ENCODE results near the gene SIGLEC11. TPM values are rescaled to one million over a fixed set of nuclear protein-coding genes. Genes with fewer than 3 reads are reported as not detected.

The SIGLEC11 gene
- total and polyA plus RNA-seq, 2 of the 13 experiments (the other 11 are each of a cell fraction or from before 2014, with no cell fraction given): not detected

- TF ChIP-seq NFAT5 (CRISPR knock-in tag; IDR thresholded peaks at IDR 0.05): peak; percentile 100
- peak; percentile 100 for TF ChIP-seq ZNF343 (CRISPR knock-in tag; IDR thresholded peaks at IDR 0.05)
- TF ChIP-seq NR2F1 (CRISPR knock-in tag; IDR thresholded peaks at IDR 0.05): peak in 1 of 2 experiments; percentile 82; a peak in 1 of 4 replicates
- TF ChIP-seq FUBP1 (CRISPR knock-in tag; IDR thresholded peaks at IDR 0.05; ENCODE audit: borderline replicate concordance): peak; percentile 80; the same call in 1 of the 2 replicates
- TF ChIP-seq GABPB1 (CRISPR knock-in tag; IDR thresholded peaks at IDR 0.05): peak; percentile 80
- TF ChIP-seq U2AF2 (IDR thresholded peaks at IDR 0.05; ENCODE audit: low read depth, low read length): no peak
- TF ChIP-seq, protein P1, sequence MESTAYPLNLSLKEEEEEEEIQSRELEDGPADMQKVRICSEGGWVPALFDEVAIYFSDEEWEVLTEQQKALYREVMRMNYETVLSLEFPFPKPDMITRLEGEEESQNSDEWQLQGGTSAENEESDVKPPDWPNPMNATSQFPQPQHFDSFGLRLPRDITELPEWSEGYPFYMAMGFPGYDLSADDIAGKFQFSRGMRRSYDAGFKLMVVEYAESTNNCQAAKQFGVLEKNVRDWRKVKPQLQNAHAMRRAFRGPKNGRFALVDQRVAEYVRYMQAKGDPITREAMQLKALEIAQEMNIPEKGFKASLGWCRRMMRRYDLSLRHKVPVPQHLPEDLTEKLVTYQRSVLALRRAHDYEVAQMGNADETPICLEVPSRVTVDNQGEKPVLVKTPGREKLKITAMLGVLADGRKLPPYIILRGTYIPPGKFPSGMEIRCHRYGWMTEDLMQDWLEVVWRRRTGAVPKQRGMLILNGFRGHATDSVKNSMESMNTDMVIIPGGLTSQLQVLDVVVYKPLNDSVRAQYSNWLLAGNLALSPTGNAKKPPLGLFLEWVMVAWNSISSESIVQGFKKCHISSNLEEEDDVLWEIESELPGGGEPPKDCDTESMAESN (CRISPR knock-in tag; conservative IDR thresholded peaks at IDR 0.05): peak; percentile 100
- TF ChIP-seq HNF4A (CRISPR knock-in tag; IDR thresholded peaks at IDR 0.05): peak; percentile 63
- peak; percentile 87 for TF ChIP-seq ZNF770 (CRISPR knock-in tag; IDR thresholded peaks at IDR 0.05)
- TF ChIP-seq, protein P2, sequence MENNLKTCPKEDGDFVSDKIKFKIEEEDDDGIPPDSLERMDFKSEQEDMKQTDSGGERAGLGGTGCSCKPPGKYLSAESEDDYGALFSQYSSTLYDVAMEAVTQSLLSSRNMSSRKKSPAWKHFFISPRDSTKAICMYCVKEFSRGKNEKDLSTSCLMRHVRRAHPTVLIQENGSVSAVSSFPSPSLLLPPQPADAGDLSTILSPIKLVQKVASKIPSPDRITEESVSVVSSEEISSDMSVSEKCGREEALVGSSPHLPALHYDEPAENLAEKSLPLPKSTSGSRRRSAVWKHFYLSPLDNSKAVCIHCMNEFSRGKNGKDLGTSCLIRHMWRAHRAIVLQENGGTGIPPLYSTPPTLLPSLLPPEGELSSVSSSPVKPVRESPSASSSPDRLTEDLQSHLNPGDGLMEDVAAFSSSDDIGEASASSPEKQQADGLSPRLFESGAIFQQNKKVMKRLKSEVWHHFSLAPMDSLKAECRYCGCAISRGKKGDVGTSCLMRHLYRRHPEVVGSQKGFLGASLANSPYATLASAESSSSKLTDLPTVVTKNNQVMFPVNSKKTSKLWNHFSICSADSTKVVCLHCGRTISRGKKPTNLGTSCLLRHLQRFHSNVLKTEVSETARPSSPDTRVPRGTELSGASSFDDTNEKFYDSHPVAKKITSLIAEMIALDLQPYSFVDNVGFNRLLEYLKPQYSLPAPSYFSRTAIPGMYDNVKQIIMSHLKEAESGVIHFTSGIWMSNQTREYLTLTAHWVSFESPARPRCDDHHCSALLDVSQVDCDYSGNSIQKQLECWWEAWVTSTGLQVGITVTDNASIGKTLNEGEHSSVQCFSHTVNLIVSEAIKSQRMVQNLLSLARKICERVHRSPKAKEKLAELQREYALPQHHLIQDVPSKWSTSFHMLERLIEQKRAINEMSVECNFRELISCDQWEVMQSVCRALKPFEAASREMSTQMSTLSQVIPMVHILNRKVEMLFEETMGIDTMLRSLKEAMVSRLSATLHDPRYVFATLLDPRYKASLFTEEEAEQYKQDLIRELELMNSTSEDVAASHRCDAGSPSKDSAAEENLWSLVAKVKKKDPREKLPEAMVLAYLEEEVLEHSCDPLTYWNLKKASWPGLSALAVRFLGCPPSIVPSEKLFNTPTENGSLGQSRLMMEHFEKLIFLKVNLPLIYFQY (CRISPR knock-in tag; IDR thresholded peaks at IDR 0.05; ENCODE audit: borderline replicate concordance): peak; percentile 100
- peak; percentile 86 for TF ChIP-seq HHEX (CRISPR knock-in tag; IDR thresholded peaks at IDR 0.05)
- peak; percentile 100 for TF ChIP-seq ZNF234 (CRISPR knock-in tag; conservative IDR thresholded peaks at IDR 0.05)
- peak; percentile 100 for TF ChIP-seq SMYD3 (CRISPR knock-in tag; IDR thresholded peaks at IDR 0.05)
These were observed 26.3 kb upstream of the SIGLEC11 start (continued) for GRCh38 chr19:49987159-49987698.
